ENCODE data around the gene DPP3. TPM values are rescaled to one million over a fixed set of nuclear protein-coding genes. Genes with fewer than 3 reads are reported as not detected.
A peak's percentile ranks its signal among the peaks of the same experiment; 100 is the strongest.

Gene DPP3
- total RNA-seq, 1 donor from 2014 or later: 41.3 TPM

DNA sequence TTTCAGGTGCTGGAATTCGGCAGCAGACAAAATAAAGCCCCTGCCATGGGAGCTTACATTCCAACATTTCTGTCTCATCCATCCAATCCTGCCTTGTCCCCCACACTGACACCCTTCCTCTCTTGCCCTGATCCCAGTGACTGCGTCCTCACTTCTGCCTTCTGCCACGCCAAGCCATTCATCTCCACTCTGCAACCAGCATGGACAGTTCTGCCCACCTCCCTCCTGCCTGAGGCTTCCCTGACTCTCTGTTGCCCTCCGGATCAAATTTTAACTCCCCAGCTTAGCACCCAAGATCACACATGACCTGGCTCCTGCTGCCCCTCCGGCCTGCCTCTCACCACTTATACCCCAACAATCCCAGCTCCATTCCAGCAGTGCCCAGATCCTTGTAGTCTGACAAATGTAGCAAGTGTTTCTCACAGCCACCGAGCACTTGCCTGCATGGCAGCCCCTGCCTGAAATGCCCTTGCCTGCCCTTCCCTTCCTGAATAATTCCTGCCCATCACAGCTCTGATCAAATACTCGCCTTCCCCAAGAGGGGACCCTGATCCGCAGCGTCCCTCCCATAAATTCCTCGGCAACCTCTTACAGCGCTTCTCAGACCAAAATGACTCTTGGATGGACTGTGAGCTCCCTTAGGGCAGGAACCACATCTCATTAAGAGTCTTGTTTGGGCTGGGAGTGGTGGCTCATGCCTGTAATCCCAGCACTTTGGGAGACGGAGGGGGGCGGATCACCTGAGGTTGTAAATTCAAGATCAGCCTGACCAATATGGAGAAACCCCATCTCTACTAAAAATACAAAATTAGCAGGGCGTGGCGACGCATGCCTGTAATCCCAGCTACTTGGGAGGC lies 68.8 kb downstream of the DPP3 start:
- TF ChIP-seq, protein P1, sequence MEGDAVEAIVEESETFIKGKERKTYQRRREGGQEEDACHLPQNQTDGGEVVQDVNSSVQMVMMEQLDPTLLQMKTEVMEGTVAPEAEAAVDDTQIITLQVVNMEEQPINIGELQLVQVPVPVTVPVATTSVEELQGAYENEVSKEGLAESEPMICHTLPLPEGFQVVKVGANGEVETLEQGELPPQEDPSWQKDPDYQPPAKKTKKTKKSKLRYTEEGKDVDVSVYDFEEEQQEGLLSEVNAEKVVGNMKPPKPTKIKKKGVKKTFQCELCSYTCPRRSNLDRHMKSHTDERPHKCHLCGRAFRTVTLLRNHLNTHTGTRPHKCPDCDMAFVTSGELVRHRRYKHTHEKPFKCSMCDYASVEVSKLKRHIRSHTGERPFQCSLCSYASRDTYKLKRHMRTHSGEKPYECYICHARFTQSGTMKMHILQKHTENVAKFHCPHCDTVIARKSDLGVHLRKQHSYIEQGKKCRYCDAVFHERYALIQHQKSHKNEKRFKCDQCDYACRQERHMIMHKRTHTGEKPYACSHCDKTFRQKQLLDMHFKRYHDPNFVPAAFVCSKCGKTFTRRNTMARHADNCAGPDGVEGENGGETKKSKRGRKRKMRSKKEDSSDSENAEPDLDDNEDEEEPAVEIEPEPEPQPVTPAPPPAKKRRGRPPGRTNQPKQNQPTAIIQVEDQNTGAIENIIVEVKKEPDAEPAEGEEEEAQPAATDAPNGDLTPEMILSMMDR (IDR thresholded peaks at IDR 0.05; ENCODE audit: unreplicated experiment): no peak
- Mint-ChIP-seq H3K27me3 (ENCODE audit: unreplicated experiment) (peaks cover 4% of the 10 kb centered on the region), H3K4me3 (ENCODE audit: unreplicated experiment) (no peak overlapping the region), H3K27ac (ENCODE audit: unreplicated experiment) (no peak overlapping the region), H3K36me3 (ENCODE audit: low read depth, unreplicated experiment) (peaks cover 3% of the 10 kb centered on the region), H3K4me1 (ENCODE audit: unreplicated experiment) (peaks cover 9% of the 10 kb centered on the region), H3K9me3 (ENCODE audit: unreplicated experiment) (no peaks in the 10 kb centered on the region)
- DNase-seq (ENCODE audit: low spot score): no peak

DNA sequence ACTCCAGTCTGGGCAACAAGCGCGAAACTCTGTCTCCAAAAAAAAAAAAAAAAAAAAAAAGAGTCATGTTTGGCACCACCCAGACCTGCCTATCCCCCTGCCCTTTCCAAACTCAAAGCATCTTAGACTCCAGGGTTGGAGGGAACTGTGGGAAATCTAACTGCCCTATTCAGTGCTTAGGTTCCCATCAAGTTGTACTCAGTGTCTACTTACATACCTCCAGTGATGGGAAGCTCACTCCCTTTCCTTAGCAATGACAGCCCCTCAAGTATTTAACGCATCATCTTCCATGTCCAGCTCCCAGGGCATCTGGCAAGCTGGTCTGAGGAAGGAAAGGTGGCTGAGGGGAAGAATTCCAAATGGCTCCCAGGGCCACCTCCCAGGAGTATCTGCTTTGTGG lies 69.5 kb downstream of the DPP3 start:
- DNase-seq (ENCODE audit: low spot score): no peak
- Mint-ChIP-seq H3K9me3 (ENCODE audit: unreplicated experiment) (no peaks in the 10 kb centered on the region), H3K4me3 (ENCODE audit: unreplicated experiment) (no peak overlapping the region), H3K27ac (ENCODE audit: unreplicated experiment) (no peak overlapping the region), H3K4me1 (ENCODE audit: unreplicated experiment) (peaks cover 4% of the 10 kb centered on the region), H3K27me3 (ENCODE audit: unreplicated experiment) (peaks cover 2% of the 10 kb centered on the region), H3K36me3 (ENCODE audit: low read depth, unreplicated experiment) (no peaks in the 10 kb centered on the region)
- TF ChIP-seq, protein P1 (IDR thresholded peaks at IDR 0.05; ENCODE audit: unreplicated experiment): no peak

DNA sequence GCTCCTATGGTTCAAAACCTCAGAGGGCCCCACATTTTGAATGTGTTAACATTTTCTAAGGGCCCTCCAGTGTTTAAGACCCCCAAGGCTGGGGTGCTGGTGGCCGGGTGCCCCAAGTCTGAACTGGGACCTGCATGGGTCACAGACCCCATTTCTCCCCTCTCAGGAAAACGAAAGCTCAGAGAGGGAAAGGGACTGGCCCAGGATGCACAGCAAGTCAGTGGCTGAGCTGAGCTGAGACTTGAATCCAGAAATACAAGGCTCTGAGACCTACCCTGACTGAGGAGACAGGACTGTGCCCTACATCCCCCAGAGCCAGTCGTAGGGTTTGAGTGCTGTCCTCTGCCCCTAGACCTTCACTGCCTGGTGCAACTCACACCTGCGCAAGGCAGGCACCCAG lies 70.7 kb downstream of the DPP3 start:
- no peak for DNase-seq (ENCODE audit: low spot score)
- H3K27me3 Mint-ChIP-seq (ENCODE audit: unreplicated experiment): peaks cover 5% of the 10 kb centered on the region
- H3K9me3 Mint-ChIP-seq (ENCODE audit: unreplicated experiment): no peaks in the 10 kb centered on the region
- no peak overlapping the region for H3K27ac Mint-ChIP-seq (ENCODE audit: unreplicated experiment)
- no peaks in the 10 kb centered on the region for H3K4me1 Mint-ChIP-seq (ENCODE audit: unreplicated experiment)
- no peaks in the 10 kb centered on the region for H3K36me3 Mint-ChIP-seq (ENCODE audit: low read depth, unreplicated experiment)
- TF ChIP-seq, protein P1 (IDR thresholded peaks at IDR 0.05; ENCODE audit: unreplicated experiment): no peak
- H3K4me3 Mint-ChIP-seq (ENCODE audit: unreplicated experiment): no peak overlapping the region

DNA sequence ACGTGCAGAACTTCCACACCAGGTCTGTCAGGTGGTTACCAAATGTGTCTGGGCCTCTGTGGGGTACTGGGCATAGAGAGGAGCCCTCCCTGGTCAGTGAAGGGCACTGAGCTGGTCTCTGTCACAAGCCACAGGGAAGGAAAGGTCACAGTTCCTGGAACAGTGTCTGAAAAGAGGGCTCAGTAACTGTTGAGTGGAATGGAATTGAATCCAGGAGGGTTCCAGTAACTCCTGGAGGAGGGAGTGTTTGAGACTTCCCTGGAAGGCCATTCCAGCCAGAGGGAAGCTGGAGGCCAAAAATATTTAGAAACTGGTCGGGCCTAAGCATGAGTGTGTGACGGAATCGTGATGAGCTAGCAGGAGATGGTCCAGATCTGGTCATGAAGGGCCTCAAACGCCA lies 74.4 kb downstream of the DPP3 start:
- DNase-seq (ENCODE audit: low spot score): no peak
- Mint-ChIP-seq H3K27me3 (ENCODE audit: unreplicated experiment) (peaks cover 7% of the 10 kb centered on the region), H3K4me3 (ENCODE audit: unreplicated experiment) (no peak overlapping the region), H3K9me3 (ENCODE audit: unreplicated experiment) (no peaks in the 10 kb centered on the region), H3K36me3 (ENCODE audit: low read depth, unreplicated experiment) (no peaks in the 10 kb centered on the region), H3K4me1 (ENCODE audit: unreplicated experiment) (no peaks in the 10 kb centered on the region), H3K27ac (ENCODE audit: unreplicated experiment) (peak overlapping the region; percentile 61)
- TF ChIP-seq, protein P1 (IDR thresholded peaks at IDR 0.05; ENCODE audit: unreplicated experiment): no peak

DNA sequence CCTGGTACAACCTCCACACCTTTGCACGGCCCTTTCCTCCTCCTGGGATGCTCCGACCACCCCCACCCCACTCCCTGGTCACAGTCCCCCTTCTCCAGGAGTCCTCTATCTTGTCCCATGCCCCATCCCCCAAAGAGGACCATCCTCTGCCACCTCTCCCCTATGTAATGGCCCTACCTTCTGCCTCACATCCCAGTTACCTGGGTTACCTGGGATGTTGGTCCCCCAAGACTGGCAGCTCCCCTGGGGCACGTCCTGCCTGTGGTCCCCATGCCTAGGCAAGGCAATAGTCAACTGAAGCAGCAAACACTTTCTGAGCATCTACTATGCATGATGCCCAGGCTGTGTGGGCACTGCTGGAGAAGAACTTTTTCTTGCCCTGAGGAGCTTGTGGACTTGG lies 75.2 kb downstream of the DPP3 start:
- Mint-ChIP-seq H3K27ac (ENCODE audit: unreplicated experiment) (no peak overlapping the region), H3K9me3 (ENCODE audit: unreplicated experiment) (no peaks in the 10 kb centered on the region), H3K4me3 (ENCODE audit: unreplicated experiment) (no peak overlapping the region), H3K36me3 (ENCODE audit: low read depth, unreplicated experiment) (no peaks in the 10 kb centered on the region), H3K27me3 (ENCODE audit: unreplicated experiment) (peaks cover 9% of the 10 kb centered on the region), H3K4me1 (ENCODE audit: unreplicated experiment) (no peaks in the 10 kb centered on the region)
- TF ChIP-seq, protein P1 (IDR thresholded peaks at IDR 0.05; ENCODE audit: unreplicated experiment): no peak
- no peak for DNase-seq (ENCODE audit: low spot score)

Data from endothelial cell (in vitro differentiated cells).